ENCODE measurements around the gene NEGR1. TPM values are rescaled to one million over a fixed set of nuclear protein-coding genes. Genes with fewer than 3 reads are reported as not detected.

The NEGR1 gene
- total and polyA plus RNA-seq, 4 donors, result 0.08 to 0.14 (median 0.12) TPM; not detected in 1

DNA sequence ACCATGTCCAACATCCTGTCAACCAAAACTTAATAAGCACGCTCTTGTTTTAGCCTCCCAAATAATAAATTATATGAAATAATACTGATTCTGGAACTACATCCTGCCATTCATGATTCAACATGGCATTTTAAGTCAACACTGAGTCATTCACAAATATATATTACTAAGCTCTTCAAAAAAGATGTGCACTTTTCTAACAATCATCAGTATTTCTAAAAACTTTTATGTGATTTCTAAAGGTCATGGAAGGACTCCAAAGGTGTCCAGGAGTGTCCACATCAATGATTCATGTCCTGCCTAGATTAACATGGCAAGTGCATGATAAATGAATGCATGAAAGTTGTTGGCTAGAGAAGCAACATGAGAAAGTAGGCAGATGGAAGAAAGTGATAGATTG is 51.6 kb downstream of the NEGR1 start:
- H3K36me3 ChIP-seq (ENCODE audit: control insufficient read depth in 4 of 4, insufficient read depth in 3 of 4, low read depth in 1 of 4, low read length in 3 of 4), result no peaks in the 10 kb centered on the region
- peaks cover 0 to 2% (median 0%) of the 10 kb centered on the region in 4 donors for H3K9me3 ChIP-seq (ENCODE audit: control insufficient read depth in 4 of 4, low read length in 3 of 4)
- no peaks in the 10 kb centered on the region for H3K27me3 ChIP-seq (ENCODE audit: control insufficient read depth in 4 of 4, insufficient read depth in 4 of 4, low read length in 3 of 4)
- TF ChIP-seq EGR1 (IDR thresholded peaks at IDR 0.05; ENCODE audit: low read depth in 2 of 2), result no peak
- no peaks in the 10 kb centered on the region for H3K4me1 ChIP-seq (ENCODE audit: control insufficient read depth in 4 of 4, insufficient read depth in 4 of 4, low read length in 3 of 4)
- H3K27ac ChIP-seq (ENCODE audit: low read depth in 1 of 2, low read length in 2 of 2), result no peak overlapping the region
- DNase-seq (ENCODE audit: low spot score), result no peak
- WGBS, result 94% methylated on average over 1 of the region's 1 CpG
- H3K9ac ChIP-seq (ENCODE audit: low read depth in 1 of 2, low read length in 2 of 2), result no peak overlapping the region
- no peak overlapping the region for H3K4me3 ChIP-seq (ENCODE audit: low read depth in 1 of 3, low read length in 3 of 3)

DNA sequence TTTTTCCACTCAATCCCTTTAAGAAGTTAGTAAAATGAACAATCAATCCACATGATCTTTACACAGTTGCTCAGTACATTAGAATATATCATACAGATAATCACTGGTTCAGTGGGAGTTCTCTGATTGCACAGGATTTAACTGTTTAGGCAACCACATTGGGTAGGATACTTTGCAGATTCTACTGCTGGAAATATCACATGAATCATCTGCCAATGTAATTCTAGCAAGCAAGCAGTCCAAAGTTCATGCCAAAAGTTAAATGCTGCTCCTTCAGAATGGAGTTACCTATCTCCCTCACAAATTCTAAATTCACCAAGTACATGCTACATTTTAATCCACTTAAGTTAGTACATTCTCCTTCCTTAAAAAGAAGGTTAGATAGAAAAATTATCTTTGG is 52.4 kb downstream of the NEGR1 start:
- TF ChIP-seq SP1 (IDR thresholded peaks at IDR 0.05) (no peak), HNF4A (conservative IDR thresholded peaks at IDR 0.05) (no peak), YY1 (IDR thresholded peaks at IDR 0.05) (no peak)
- TF ChIP-seq, protein P1, sequence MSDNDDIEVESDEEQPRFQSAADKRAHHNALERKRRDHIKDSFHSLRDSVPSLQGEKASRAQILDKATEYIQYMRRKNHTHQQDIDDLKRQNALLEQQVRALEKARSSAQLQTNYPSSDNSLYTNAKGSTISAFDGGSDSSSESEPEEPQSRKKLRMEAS (IDR thresholded peaks at IDR 0.05), result no peak
- TF ChIP-seq, protein P2, sequence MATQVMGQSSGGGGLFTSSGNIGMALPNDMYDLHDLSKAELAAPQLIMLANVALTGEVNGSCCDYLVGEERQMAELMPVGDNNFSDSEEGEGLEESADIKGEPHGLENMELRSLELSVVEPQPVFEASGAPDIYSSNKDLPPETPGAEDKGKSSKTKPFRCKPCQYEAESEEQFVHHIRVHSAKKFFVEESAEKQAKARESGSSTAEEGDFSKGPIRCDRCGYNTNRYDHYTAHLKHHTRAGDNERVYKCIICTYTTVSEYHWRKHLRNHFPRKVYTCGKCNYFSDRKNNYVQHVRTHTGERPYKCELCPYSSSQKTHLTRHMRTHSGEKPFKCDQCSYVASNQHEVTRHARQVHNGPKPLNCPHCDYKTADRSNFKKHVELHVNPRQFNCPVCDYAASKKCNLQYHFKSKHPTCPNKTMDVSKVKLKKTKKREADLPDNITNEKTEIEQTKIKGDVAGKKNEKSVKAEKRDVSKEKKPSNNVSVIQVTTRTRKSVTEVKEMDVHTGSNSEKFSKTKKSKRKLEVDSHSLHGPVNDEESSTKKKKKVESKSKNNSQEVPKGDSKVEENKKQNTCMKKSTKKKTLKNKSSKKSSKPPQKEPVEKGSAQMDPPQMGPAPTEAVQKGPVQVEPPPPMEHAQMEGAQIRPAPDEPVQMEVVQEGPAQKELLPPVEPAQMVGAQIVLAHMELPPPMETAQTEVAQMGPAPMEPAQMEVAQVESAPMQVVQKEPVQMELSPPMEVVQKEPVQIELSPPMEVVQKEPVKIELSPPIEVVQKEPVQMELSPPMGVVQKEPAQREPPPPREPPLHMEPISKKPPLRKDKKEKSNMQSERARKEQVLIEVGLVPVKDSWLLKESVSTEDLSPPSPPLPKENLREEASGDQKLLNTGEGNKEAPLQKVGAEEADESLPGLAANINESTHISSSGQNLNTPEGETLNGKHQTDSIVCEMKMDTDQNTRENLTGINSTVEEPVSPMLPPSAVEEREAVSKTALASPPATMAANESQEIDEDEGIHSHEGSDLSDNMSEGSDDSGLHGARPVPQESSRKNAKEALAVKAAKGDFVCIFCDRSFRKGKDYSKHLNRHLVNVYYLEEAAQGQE (IDR thresholded peaks at IDR 0.05), result no peak
- no peak overlapping the region for H3K9ac ChIP-seq (ENCODE audit: low read depth in 1 of 2, low read length in 2 of 2)
- no peak for DNase-seq (ENCODE audit: low spot score)
- peaks cover 0 to 2% (median 0%) of the 10 kb centered on the region in 4 donors for H3K9me3 ChIP-seq (ENCODE audit: control insufficient read depth in 4 of 4, low read length in 3 of 4)
- H3K4me3 ChIP-seq (ENCODE audit: low read depth in 1 of 3, low read length in 3 of 3), result no peak overlapping the region
- no peaks in the 10 kb centered on the region for H3K4me1 ChIP-seq (ENCODE audit: control insufficient read depth in 4 of 4, insufficient read depth in 4 of 4, low read length in 3 of 4)
- H3K27me3 ChIP-seq (ENCODE audit: control insufficient read depth in 4 of 4, insufficient read depth in 4 of 4, low read length in 3 of 4), result no peaks in the 10 kb centered on the region
- H3K36me3 ChIP-seq (ENCODE audit: control insufficient read depth in 4 of 4, insufficient read depth in 3 of 4, low read depth in 1 of 4, low read length in 3 of 4), result no peaks in the 10 kb centered on the region
- H3K27ac ChIP-seq (ENCODE audit: low read depth in 1 of 2, low read length in 2 of 2), result no peak overlapping the region

DNA sequence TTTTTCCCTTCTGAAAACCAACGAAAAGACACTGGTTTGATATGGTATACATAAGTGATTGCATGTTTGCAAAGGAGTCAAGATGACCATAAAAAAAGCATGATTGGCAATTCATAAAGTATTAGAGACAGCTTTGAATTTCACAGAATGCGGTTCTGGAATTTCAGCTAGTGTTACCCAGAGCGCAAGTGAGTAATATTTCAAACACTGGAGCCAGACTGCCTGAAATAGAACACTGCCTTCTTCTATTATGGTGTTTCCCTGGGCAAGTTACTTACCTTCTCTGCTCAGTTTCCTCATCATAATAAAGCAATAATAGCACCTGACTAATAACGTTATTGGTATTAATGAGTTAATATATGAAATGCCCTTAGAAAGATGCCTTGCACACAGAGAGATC is 54.7 kb downstream of the NEGR1 start:
- no peaks in the 10 kb centered on the region for H3K36me3 ChIP-seq (ENCODE audit: control insufficient read depth in 4 of 4, insufficient read depth in 3 of 4, low read depth in 1 of 4, low read length in 3 of 4)
- no peaks in the 10 kb centered on the region for H3K27me3 ChIP-seq (ENCODE audit: control insufficient read depth in 4 of 4, insufficient read depth in 4 of 4, low read length in 3 of 4)
- no peak for DNase-seq (ENCODE audit: low spot score)
- no peak overlapping the region for H3K27ac ChIP-seq (ENCODE audit: low read depth in 1 of 2, low read length in 2 of 2)
- no peaks in the 10 kb centered on the region for H3K4me1 ChIP-seq (ENCODE audit: control insufficient read depth in 4 of 4, insufficient read depth in 4 of 4, low read length in 3 of 4)
- no peak overlapping the region for H3K9ac ChIP-seq (ENCODE audit: low read depth in 1 of 2, low read length in 2 of 2)
- no peak overlapping the region for H3K4me3 ChIP-seq (ENCODE audit: low read depth in 1 of 3, low read length in 3 of 3)
- peaks cover 0 to 2% (median 0%) of the 10 kb centered on the region in 4 donors for H3K9me3 ChIP-seq (ENCODE audit: control insufficient read depth in 4 of 4, low read length in 3 of 4)
- TF ChIP-seq RXRA (IDR thresholded peaks at IDR 0.05) (no peak), EGR1 (IDR thresholded peaks at IDR 0.05; ENCODE audit: low read depth in 2 of 2) (no peak), YY1 (IDR thresholded peaks at IDR 0.05) (no peak), SP1 (IDR thresholded peaks at IDR 0.05) (no peak), TAF1 (conservative IDR thresholded peaks at IDR 0.05) (no peak)
- TF ChIP-seq, protein P1 (IDR thresholded peaks at IDR 0.05), result no peak
- TF ChIP-seq, protein P3, sequence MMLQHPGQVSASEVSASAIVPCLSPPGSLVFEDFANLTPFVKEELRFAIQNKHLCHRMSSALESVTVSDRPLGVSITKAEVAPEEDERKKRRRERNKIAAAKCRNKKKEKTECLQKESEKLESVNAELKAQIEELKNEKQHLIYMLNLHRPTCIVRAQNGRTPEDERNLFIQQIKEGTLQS (IDR thresholded peaks at IDR 0.05), result no peak
- WGBS, result 73% methylated on average over 4 of the region's 4 CpGs
